WTC11 (cell line): ENCODE measurements around the gene ZWINT. TPM values are rescaled to one million over a fixed set of nuclear protein-coding genes. Genes with fewer than 3 reads are reported as not detected.

ENCODE experiments used
- ATAC-seq: fragments of 200-7000 bp; cut with Tn5 transposase; 2 replicates; pipeline ENCODE4 v1.10.0; 2021; ENCODE audit warnings: mild to moderate bottlenecking, moderate library complexity
- CTCF ChIA-PET: fragments of 300-600 bp; sonication (Branson Sonifier 250); formaldehyde crosslinking; loops from one replicate; lab custom pipeline; 2021; ENCODE audit warnings: antibody characterized with exemption; lab: Charles Lee
- POLR2A ChIA-PET: fragments of 350-600 bp; sonication (Branson Sonifier 250); formaldehyde crosslinking; loops from one replicate; lab custom pipeline; 2021; ENCODE audit warnings: antibody characterized with exemption; lab: Charles Lee
- DNase-seq: peaks from one replicate; pipeline ENCODE4 v3.0.0; 2021; ENCODE audit warnings: low spot score
- H3K27ac Mint-ChIP-seq: 2 replicates; pipeline ENCODE4 v1.8.0; 2021; ENCODE audit warnings: mixed read lengths
- H3K27me3 Mint-ChIP-seq: 2 replicates; pipeline ENCODE4 v1.8.0; 2021; ENCODE audit warnings: low read depth, mild to moderate bottlenecking, moderate library complexity, mixed read lengths
- H3K36me3 Mint-ChIP-seq: 2 replicates; pipeline ENCODE4 v1.8.0; 2021; ENCODE audit warnings: mixed read lengths
- H3K4me1 Mint-ChIP-seq: 2 replicates; pipeline ENCODE4 v1.8.0; 2022; ENCODE audit warnings: mixed read lengths
- H3K4me3 Mint-ChIP-seq: 2 replicates; pipeline ENCODE4 v1.8.0; 2021; ENCODE audit warnings: mild to moderate bottlenecking, moderate library complexity, mixed read lengths
- H3K9me3 Mint-ChIP-seq: 2 replicates; pipeline ENCODE4 v1.8.0; 2021; ENCODE audit warnings: mixed read lengths
- ATF1 ChIP-seq: sonication (generic); formaldehyde crosslinking; IDR thresholded peaks from 2 replicates; pipeline ENCODE4 v1.8.1; 2023; ENCODE audit warnings: mild to moderate bottlenecking, moderate library complexity, missing genetic modification reagents
- ELF4 ChIP-seq: sonication (generic); formaldehyde crosslinking; IDR thresholded peaks from 2 replicates; pipeline ENCODE4 v1.8.1; 2022; ENCODE audit warnings: low read depth, mild to moderate bottlenecking, moderate library complexity, missing genetic modification reagents
- EMX1 ChIP-seq: fragments of 250-450 bp; sonication (Bioruptor Pico); IDR thresholded peaks from 2 replicates; pipeline ENCODE4 v1.8.0; 2021; ENCODE audit warnings: mild to moderate bottlenecking
- ERG ChIP-seq: fragments of 250-450 bp; sonication (Bioruptor Pico); IDR thresholded peaks from 2 replicates; pipeline ENCODE4 v1.8.0; 2021; ENCODE audit warnings: mild to moderate bottlenecking
- ESRRA ChIP-seq: sonication (generic); formaldehyde crosslinking; IDR thresholded peaks from 2 replicates; pipeline ENCODE4 v1.8.1; 2022; ENCODE audit warnings: mild to moderate bottlenecking, missing genetic modification reagents, borderline replicate concordance
- GABPB1 ChIP-seq: sonication (generic); formaldehyde crosslinking; IDR thresholded peaks from 2 replicates; pipeline ENCODE4 v1.8.1; 2023; ENCODE audit warnings: mild to moderate bottlenecking, missing genetic modification reagents
- JAZF1 ChIP-seq: fragments of 250-450 bp; sonication (Bioruptor Pico); IDR thresholded peaks from 2 replicates; pipeline ENCODE4 v1.9.0; 2021; ENCODE audit warnings: moderate library complexity, mild to moderate bottlenecking, inconsistent platforms
- MXD4 ChIP-seq: fragments of 250-450 bp; sonication (Bioruptor Pico); IDR thresholded peaks from 2 replicates; pipeline ENCODE4 v1.8.0; 2021; ENCODE audit warnings: mild to moderate bottlenecking, moderate library complexity, borderline replicate concordance
- NFE2L1 ChIP-seq: sonication (generic); formaldehyde crosslinking; IDR thresholded peaks from 2 replicates; pipeline ENCODE4 v1.8.1; 2023; ENCODE audit warnings: missing genetic modification reagents
- OVOL2 ChIP-seq: fragments of 250-450 bp; sonication (Bioruptor Pico); IDR thresholded peaks from 2 replicates; pipeline ENCODE4 v1.9.0; 2021; ENCODE audit warnings: mild to moderate bottlenecking, borderline replicate concordance
- PRDM15 ChIP-seq: sonication (generic); formaldehyde crosslinking; IDR thresholded peaks from 2 replicates; pipeline ENCODE4 v1.8.0; 2022; ENCODE audit warnings: missing genetic modification reagents
- PREB ChIP-seq: sonication (generic); formaldehyde crosslinking; IDR thresholded peaks from 2 replicates; pipeline ENCODE4 v1.8.1; 2022; ENCODE audit warnings: mild to moderate bottlenecking, missing genetic modification reagents, moderate library complexity, borderline replicate concordance
- ZNF317 ChIP-seq: sonication (generic); formaldehyde crosslinking; IDR thresholded peaks from 2 replicates; pipeline ENCODE4 v1.8.1; 2023; ENCODE audit warnings: low read depth, mild to moderate bottlenecking, moderate library complexity, missing genetic modification reagents, borderline replicate concordance
- total RNA-seq: library from RNA; stranded (reverse); gene quantifications from 3 replicates; pipeline ENCODE4 v1.2.3, GENCODE V29; 2021
- TF ChIP-seq, protein P1 (sequence below): fragments of 250-450 bp; sonication (Bioruptor Pico); conservative IDR thresholded peaks from 2 replicates; pipeline ENCODE4 v1.9.0; 2021; ENCODE audit warnings: mild to moderate bottlenecking
- TF ChIP-seq, protein P2 (sequence below): sonication (generic); formaldehyde crosslinking; IDR thresholded peaks from 2 replicates; pipeline ENCODE4 v1.8.0; 2023; ENCODE audit warnings: missing genetic modification reagents
- TF ChIP-seq, protein P3 (sequence below): sonication (generic); formaldehyde crosslinking; IDR thresholded peaks from 2 replicates; pipeline ENCODE4 v1.8.0; 2022; ENCODE audit warnings: mild to moderate bottlenecking, missing genetic modification reagents

ZWINT gene
- total RNA-seq, 1 experiment from 2014 or later, result 67.8 TPM

DNA sequence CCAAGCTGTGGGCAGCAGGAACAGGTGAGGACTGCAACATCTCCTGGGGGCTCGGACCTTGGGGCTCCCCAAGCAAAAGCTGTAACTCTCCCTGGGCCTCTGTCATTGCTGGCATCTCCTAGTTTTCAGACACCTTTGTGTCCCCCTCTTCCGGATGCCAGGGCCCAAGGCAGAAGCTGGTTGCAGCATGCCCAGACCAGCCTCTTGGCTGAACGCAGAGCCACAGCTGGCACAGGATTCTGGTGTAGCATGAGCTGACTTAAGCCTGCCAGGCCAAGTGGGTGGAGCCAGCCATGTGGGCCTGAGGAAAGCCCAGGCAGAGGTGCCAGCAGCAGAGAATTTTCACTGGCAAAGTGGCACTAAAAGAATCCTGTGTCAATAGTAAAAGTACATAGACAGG lies 43.5 kb downstream of the ZWINT start:
- DNase-seq (no peak), ATAC-seq (no peak)
- no peaks in the 10 kb centered on the region for H3K4me1 Mint-ChIP-seq
- H3K4me3 Mint-ChIP-seq, result no peak overlapping the region
- ChIA-PET POLR2A (no interaction called here), CTCF (no interaction called here)
- no peaks in the 10 kb centered on the region for H3K27me3 Mint-ChIP-seq
- TF ChIP-seq ESRRA (no peak), GABPB1 (CRISPR knock-in tag) (no peak), JAZF1 (CRISPR knock-in tag) (no peak), ATF1 (CRISPR knock-in tag) (no peak)
- no peak overlapping the region for H3K27ac Mint-ChIP-seq
- H3K36me3 Mint-ChIP-seq, result peaks cover 12% of the 10 kb centered on the region
- peaks cover 20% of the 10 kb centered on the region for H3K9me3 Mint-ChIP-seq

DNA sequence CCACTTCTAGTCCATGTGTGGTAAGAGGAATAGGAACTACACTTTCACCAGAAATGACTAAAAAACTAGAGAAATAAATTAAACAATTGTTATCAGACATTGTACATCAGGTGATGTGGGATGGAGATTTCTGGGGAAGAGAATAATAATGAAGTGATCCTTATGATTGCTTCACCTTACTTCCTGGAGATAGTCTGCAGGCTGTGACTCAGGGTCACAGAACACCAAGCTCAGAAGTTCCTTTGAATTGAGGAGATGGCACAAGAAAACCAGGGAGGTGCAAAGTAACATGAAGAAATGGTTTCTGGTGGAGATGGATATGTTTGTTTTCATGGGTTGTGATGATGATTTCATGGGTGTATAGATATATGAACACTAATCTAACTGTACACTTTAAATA lies 44.5 kb downstream of the ZWINT start:
- Mint-ChIP-seq H3K4me3 (no peak overlapping the region), H3K27me3 (no peaks in the 10 kb centered on the region), H3K9me3 (peaks cover 20% of the 10 kb centered on the region), H3K4me1 (no peaks in the 10 kb centered on the region), H3K36me3 (peaks cover 12% of the 10 kb centered on the region), H3K27ac (no peak overlapping the region)
- POLR2A ChIA-PET, result no interaction called here
- DNase-seq, result no peak
- ATAC-seq, result no peak
- CTCF ChIA-PET, result no interaction called here
- TF ChIP-seq OVOL2 (CRISPR knock-in tag), result no peak
- no peak for TF ChIP-seq PREB
- TF ChIP-seq ERG (CRISPR knock-in tag), result no peak
- TF ChIP-seq ZNF317 (CRISPR knock-in tag), result no peak
- TF ChIP-seq, protein P1, sequence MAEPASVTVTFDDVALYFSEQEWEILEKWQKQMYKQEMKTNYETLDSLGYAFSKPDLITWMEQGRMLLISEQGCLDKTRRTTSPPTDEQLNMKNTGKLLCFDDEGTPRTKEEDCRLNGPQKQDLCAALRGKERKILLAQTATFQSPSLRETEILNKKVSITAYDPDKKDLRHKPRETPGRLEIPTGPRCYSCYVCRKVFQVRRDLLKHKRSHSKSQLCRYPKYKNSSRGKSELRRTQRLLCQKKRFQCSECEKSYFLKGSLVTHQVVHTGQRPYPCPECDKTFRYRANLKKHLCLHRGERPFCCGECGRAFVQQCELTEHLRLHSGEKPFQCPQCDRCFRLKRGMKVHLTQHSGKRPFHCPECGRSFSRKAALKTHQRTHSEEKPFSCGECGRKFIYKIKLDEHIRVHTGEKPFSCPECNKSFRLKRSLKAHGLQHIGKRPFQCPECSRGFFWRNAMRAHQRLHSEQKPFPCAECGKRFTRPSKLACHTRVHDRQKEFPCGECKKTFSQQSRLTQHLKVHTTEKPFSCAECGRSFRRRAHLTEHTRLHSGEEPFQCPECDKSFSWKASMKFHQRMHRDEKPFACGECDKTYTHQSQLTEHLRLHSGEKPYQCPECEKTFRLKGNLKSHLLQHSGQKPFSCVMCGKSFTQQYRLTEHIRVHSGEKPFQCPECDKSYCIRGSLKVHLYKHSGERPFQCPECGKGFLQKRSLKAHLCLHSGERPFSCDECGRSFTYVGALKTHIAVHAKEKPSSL (CRISPR knock-in tag), result no peak
- no peak for TF ChIP-seq MXD4 (CRISPR knock-in tag)
- TF ChIP-seq PRDM15 (CRISPR knock-in tag), result no peak
- no peak for TF ChIP-seq NFE2L1 (CRISPR knock-in tag)
- TF ChIP-seq, protein P2, sequence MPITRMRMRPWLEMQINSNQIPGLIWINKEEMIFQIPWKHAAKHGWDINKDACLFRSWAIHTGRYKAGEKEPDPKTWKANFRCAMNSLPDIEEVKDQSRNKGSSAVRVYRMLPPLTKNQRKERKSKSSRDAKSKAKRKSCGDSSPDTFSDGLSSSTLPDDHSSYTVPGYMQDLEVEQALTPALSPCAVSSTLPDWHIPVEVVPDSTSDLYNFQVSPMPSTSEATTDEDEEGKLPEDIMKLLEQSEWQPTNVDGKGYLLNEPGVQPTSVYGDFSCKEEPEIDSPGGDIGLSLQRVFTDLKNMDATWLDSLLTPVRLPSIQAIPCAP (CRISPR knock-in tag), result no peak
- TF ChIP-seq EMX1 (CRISPR knock-in tag), result no peak
- TF ChIP-seq, protein P3, sequence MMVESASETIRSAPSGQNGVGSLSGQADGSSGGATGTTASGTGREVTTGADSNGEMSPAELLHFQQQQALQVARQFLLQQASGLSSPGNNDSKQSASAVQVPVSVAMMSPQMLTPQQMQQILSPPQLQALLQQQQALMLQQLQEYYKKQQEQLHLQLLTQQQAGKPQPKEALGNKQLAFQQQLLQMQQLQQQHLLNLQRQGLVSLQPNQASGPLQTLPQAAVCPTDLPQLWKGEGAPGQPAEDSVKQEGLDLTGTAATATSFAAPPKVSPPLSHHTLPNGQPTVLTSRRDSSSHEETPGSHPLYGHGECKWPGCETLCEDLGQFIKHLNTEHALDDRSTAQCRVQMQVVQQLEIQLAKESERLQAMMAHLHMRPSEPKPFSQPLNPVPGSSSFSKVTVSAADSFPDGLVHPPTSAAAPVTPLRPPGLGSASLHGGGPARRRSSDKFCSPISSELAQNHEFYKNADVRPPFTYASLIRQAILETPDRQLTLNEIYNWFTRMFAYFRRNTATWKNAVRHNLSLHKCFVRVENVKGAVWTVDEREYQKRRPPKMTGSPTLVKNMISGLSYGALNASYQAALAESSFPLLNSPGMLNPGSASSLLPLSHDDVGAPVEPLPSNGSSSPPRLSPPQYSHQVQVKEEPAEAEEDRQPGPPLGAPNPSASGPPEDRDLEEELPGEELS, result no peak
- TF ChIP-seq ELF4 (CRISPR knock-in tag), result no peak
